ENCODE measurements around the gene GTPBP10. TPM values are rescaled to one million over a fixed set of nuclear protein-coding genes. Genes with fewer than 3 reads are reported as not detected.

GTPBP10 gene
- total RNA-seq, 4 donors from 2014 or later = 25.0 to 41.4 (median 33.2) TPM

DNA sequence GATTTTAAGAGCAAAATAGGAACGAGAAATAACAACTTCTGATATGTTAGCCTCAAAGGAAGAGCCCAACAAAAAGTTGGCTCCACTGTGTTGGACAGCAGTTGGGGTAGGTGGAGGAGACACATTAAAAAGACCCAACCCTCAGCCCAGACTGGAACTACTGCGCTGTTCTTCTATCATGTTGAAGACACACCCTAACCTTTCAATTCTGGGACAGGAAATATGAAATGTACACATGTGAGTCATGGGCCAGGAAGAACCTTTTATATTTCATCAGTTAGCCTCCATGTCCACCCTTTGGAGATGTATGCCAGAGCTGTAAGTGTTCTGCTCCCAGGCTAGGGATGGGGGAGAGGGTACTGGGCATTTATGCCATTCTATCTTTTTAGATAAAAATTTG, 78.9 kb downstream of the GTPBP10 start:
- DNase-seq = no peak
- H3K4me1 ChIP-seq = no peaks in the 10 kb centered on the region
- intact Hi-C loops (cut with DNase I) = loop anchor here (10.0 kb wide), 2 partner anchors 181 to 261 kb away; partner anchors contain the start of gene CFAP69
- H3K4me3 ChIP-seq (replicated peaks in 1 of 3) = no peak overlapping the region
- no peaks in the 10 kb centered on the region for H3K27me3 ChIP-seq
- no peaks in the 10 kb centered on the region for H3K36me3 ChIP-seq
- H3K9me3 ChIP-seq = no peaks in the 10 kb centered on the region
- TF ChIP-seq CTCF (IDR thresholded peaks at IDR 0.05) = no peak
- TF ChIP-seq POLR2A (IDR thresholded peaks at IDR 0.05) = no peak
- 86 to 90% methylated on average over 2 of the region's 2 CpGs for WGBS, 2 donors
- H3K27ac ChIP-seq = no peak overlapping the region

DNA sequence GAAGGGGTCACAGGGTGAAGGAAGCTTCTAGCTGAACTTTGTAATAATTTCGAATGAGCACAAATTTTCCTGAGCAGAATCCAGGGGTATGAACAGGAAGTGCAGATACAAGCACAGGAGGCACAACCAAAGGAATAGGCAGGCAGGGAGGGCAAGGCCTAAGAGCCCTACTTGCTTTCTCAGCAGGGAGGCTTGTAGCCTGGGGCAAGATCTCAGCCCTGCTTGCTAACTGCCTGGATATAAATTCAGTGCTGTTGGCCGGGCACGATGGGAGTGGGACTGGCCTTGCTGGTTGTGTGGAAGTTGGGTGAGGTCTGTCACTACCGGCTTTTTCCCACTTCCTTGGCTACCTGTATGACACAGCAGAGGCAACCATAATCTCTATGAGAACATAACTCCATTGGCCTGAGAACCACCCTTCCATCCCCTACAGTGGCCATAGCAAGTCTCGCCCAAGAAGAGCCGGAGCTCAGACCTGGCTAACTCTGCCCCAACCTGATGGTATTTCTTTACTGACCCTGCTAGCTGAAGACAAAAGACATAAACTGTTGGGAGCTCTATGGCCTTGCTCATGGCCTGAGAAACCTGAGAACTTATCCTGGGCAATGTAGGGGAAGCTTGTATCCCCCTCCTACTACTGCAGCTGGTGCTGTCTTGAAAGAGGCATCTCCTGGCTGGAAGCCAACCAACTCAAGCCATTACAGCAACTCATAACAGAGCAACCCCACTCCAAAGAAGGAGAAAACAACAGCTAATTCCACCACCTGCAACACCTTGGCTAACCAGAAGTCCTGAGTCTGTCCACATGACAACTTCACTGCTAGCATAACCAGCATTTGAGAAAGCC, 84.3 kb downstream of the GTPBP10 start:
- DNase-seq = no peak
- TF ChIP-seq CTCF (IDR thresholded peaks at IDR 0.05) (no peak), POLR2A (IDR thresholded peaks at IDR 0.05) (no peak)
- intact Hi-C loops (cut with DNase I) = no loop called here

DNA sequence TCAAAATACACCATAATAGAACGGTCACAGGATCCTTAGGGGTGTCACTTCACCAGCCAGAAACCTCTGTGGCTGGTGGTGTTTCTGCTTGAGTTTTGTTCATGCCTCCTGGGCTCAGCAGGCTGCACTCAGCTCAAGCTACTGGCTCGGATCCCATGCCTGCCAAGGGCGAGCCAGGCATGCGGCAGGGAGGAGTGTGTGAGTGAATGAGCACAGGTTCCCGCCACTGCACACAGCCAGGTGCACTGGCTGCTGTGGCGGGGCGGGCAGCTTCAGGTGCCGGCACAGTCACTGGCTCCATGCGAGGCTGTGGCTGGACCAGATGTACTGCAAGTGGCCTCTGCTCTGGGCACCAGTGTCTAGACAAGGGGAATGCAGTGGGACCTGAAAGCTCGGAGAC, 86.2 kb downstream of the GTPBP10 start:
- intact Hi-C loops (cut with DNase I) = no loop called here

More for the DNA sequence above, 84.3 kb downstream of the GTPBP10 start:
- H3K27ac ChIP-seq = no peak overlapping the region
- WGBS, 2 donors = 88 to 97% methylated on average over 5 to 6 of the region's 6 CpGs
- H3K9me3 ChIP-seq = no peaks in the 10 kb centered on the region
- H3K27me3 ChIP-seq = no peaks in the 10 kb centered on the region
- no peak overlapping the region for H3K4me3 ChIP-seq (replicated peaks in 1 of 3)
- H3K36me3 ChIP-seq = no peaks in the 10 kb centered on the region
- no peaks in the 10 kb centered on the region for H3K4me1 ChIP-seq

DNA sequence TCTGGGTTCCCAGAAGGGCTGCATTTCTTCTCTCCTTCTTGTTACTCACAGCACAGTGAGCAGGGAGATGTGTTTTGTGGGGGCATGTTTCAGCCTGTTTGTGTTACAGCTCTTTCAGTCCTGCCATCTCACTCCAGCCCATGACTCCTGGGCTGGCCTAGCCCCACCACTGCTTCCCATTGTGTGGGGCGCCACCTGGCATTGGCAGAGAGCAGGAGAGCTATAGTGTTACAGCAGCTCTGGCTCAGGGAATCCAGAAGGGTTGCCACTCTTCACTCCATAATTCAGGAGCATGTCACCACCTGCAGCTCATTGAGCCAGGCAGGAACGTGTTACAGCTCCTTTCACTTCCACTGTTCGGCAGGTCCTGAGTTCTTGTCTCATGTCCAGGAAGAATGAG, 86.7 kb downstream of the GTPBP10 start:
- DNase-seq = no peak
- Histone ChIP-seq H3K4me1 (no peaks in the 10 kb centered on the region), H3K27me3 (no peaks in the 10 kb centered on the region), H3K27ac (no peak overlapping the region), H3K9me3 (no peaks in the 10 kb centered on the region), H3K36me3 (no peaks in the 10 kb centered on the region), H3K4me3 (replicated peaks in 1 of 3) (no peak overlapping the region)
- no peak for TF ChIP-seq POLR2A (IDR thresholded peaks at IDR 0.05)
- no peak for TF ChIP-seq CTCF (IDR thresholded peaks at IDR 0.05)
- intact Hi-C loops (cut with DNase I) = no loop called here
- WGBS, 2 donors = 92 to 94% methylated on average over 3 of the region's 3 CpGs

More for the DNA sequence above, 86.2 kb downstream of the GTPBP10 start:
- WGBS, 2 donors = 67 to 79% methylated on average over 6 to 10 of the region's 10 CpGs
- TF ChIP-seq CTCF (IDR thresholded peaks at IDR 0.05) (no peak), POLR2A (IDR thresholded peaks at IDR 0.05) (no peak)
- no peaks in the 10 kb centered on the region for H3K36me3 ChIP-seq
- H3K4me3 ChIP-seq (replicated peaks in 1 of 3) = no peak overlapping the region
- no peaks in the 10 kb centered on the region for H3K27me3 ChIP-seq
- DNase-seq = peak in 1 of 2 donors; percentile 7
- no peaks in the 10 kb centered on the region for H3K9me3 ChIP-seq
- no peak overlapping the region for H3K27ac ChIP-seq
- H3K4me1 ChIP-seq = no peaks in the 10 kb centered on the region

Other genes with a start within 250 kb of the GTPBP10 start
- 10 to 100 TPM in 1 of 4 donors, 1 to 10 TPM in 3; 1.4 to 27.5 (median 7.3) TPM for gene STEAP1, start 192.2 kb upstream of the GTPBP10 start, total RNA-seq
- gene STEAP2, start 135.0 kb upstream of the GTPBP10 start, total RNA-seq = 10 to 100 TPM; 11.9 to 34.3 (median 27.4) TPM
- gene CFAP69, start 101.5 kb upstream of the GTPBP10 start, total RNA-seq = 10 to 100 TPM; 12.6 to 73.8 (median 32.5) TPM
- not detected for gene FAM237B, start 25.4 kb upstream of the GTPBP10 start, total RNA-seq
- 10 to 100 TPM; 22.8 to 35.5 (median 29.3) TPM for gene CLDN12, start 56.7 kb downstream of the GTPBP10 start, total RNA-seq
- not detected for gene PTTG1IP2, start 122.9 kb downstream of the GTPBP10 start, total RNA-seq
- gene CDK14, start 249.6 kb downstream of the GTPBP10 start, total RNA-seq = 10 to 100 TPM; 29.3 to 37.8 (median 33.0) TPM

All from thyroid gland (tissue), 4 donors.